ENCODE measurements around the gene SZT2.
"Not testable (repeated sequence)": the region's sequence is repeated elsewhere in the genome, so short reads cannot be mapped to it uniquely, and the experiment has no call there.

Gene SZT2

DNA sequence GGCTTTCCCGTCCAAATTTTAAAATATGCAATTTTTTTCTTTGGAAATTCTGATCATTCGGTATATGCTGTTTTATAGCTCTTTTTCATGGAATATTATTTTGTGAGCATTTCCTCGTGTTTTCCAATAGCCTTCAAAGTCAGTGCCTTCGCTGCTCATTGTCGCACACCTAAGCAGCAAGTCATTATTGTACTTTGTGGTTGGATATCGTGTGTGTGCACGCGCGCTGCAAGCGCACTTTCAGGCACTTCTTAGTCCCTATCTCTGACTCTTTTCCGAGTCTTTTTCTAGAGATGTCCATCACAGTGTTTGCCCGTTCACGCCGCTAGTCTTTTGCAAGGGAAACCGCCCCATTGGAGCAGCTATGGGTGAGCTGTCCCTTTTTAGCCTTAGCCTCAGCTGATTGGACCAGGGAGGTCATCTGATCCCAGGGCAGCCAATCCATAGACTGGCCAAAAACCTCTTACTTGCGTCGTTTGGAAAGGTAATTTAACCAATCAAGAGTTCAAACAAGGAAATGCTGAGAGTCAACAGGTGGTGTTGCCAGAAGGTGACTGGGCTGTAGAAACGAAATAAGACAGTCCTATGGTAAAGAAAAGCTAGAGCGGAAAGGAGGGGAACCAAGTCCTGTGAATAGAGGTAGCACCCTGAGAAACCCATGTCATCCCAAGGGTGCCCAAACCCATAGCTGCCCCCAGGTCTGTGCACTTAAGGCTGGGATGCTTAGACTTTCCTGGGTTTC is 64.7 kb downstream of the SZT2 start:
- peak in 1 of 3 experiments; percentile 26 for DNase-seq (ENCODE audit: low read depth in 3 of 3)

DNA sequence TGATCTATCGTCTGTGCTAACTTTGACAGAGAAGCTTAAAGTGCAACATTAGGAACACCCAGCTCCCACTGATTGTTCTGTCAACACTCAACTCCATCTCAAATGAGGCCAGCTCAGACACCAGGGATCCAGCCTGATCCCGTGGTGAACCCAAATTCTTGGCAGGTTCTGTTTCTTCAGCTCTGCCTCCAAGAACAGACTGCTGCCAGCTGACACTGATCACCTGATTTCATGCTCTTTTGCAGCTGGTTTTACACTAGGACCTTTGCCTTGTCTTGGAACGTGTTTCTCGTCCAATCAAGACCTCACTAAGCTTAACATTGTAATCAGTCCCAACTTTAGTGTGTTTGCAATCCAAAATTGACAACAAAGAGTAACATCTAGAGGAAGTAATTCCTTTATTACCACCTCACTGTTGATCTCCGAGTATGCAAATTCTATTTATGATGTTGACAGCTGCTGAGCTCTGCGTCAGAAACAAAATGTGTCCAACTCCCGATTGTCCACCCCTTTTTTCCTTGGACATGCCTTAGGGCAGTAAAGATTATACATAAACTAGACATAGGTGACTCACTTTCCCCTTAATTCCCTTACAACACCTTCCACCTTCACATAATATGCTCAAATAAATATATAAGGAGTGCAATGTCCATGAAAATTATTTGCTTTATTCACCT is 65.7 kb downstream of the SZT2 start:
- DNase-seq (ENCODE audit: low read depth in 3 of 3) = no peak

DNA sequence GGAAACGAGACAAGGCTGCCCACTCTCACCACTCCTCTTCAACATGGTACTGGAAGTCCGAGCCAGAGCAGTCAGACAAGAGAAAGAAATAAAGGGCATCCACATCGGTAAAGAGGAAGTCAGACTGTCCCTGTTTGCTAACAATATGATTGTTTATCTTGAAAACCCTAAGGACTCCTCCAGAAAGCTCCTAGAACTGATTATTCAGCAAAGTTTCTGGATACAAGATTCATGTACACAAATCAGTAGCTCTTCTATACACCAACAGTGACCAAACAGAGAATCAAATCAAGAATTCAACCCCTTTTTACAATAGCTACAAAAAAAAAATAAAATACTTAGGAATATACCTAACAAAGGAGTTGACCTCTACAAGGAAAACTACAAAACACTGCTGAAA is 68.7 kb downstream of the SZT2 start:
- DNase-seq (ENCODE audit: low read depth in 3 of 3) = not testable (repeated sequence)

DNA sequence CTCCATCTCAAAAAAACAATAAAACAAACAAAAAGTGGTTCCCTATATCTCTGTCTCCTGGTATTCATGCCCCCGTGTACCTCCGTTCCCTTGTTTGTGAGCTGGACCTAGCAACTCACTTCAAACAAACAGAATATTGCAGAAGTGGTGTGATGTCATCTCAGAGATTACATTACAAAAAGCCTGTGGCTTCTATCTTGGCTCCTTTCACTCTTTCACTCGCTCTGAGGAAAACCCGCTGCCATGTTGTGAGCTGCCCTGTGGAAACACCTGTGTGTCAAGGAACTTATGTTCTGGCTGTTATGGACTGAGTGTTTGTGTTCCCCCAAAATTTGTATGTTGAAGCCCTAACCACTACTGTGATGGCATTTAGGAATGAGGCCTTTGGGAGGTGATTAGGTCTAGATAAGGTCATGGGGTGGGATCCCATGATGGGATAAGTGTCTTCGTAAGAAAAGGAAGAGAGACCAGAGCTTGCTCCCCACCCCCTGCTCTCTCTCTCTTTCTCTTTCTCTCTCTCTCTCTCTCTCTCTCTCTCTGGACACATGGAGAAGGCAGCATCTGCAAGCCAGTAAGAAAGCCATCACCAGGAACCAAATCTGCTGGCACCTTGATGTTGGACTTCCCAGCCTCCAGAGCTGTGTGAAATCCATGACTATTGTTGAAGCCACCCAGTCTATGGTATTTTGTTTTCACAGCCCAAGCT is 71.4 kb downstream of the SZT2 start:
- no peak for DNase-seq (ENCODE audit: low read depth in 3 of 3)

DNA sequence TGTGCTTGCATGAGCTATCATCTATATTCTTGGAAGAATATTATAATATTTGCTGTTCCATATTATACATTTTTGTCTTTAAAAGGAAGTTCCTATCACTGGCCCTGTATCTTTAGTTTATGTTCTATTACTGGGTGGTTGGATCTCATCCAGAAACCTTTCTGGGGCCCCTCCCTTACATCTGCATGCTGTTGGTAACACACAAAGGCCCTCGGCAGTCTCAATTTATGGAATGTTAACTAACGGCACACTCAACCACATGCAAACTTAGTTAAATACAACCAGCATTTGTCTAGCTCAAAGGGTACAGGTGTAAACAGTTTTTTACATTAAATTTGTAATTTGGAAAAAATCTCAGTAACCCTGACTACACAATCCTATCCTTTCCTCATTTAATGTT is 73.8 kb downstream of the SZT2 start:
- DNase-seq (ENCODE audit: low read depth in 3 of 3) = no peak

DNA sequence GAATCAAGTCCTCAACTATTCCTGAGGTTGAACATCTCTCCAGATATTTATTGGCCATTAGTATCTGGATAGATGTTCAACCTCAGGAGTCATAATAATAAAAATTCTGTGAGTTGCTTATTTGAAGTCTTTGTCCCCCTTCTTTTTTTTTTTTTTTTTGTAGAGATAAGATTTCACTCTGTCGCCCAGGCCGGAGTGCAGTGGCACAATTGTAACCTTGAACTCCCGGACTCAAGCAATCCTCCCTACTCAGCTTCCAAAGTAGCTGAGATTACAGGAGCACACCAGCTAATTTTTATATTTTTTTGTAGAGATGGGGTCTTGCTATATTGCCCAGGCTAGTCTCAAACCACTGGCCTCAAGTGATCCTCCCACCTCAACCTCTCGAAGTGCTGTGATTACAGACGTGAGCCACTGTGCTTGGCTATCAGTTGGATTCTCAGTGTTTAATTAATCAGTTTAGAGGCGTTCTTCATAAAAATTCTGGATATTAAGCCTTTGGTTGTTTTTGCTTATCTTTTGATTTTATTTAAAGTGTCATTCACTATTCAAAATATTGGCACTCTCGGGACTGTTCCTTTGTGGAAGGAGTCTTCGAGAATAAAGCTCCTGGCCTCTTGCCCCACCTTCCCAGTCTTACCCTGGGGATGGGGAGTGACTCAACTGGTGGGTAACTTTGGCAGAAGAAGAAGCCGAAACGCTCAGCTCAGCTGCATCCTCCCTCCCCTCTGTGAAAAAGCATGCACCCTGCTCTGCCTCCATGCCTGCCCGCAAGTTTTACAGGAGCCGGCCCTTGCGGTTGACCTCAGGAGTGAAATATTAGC is 75.2 kb downstream of the SZT2 start:
- no peak for DNase-seq (ENCODE audit: low read depth in 3 of 3)

DNA sequence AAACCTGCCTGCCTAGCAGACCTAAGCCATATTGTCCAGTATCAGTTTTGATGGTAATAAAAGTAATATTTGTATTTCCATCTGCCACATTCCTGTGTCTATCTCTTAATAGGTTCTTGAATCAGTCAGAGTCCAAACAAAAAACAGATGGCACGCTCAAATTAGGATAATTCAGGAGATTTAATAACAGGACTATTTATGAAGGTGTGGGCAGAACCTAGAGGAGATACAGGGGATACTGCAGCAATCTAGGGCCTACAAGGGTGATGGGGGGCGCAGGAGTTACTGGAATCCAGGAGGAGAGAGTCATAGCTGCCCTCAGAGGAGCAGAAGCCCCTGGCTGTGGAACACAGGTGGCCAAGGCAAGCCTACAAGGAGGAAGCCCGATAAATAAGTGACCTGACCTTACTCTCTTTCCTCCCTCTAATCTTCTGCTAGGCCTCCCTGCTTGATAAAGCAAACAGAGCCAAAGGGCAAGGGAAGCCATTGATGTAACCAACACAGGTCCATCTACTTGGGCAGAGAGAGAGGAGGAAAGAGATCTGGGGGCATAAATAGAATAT is 75.9 kb downstream of the SZT2 start:
- no peak for DNase-seq (ENCODE audit: low read depth in 3 of 3)

DNA sequence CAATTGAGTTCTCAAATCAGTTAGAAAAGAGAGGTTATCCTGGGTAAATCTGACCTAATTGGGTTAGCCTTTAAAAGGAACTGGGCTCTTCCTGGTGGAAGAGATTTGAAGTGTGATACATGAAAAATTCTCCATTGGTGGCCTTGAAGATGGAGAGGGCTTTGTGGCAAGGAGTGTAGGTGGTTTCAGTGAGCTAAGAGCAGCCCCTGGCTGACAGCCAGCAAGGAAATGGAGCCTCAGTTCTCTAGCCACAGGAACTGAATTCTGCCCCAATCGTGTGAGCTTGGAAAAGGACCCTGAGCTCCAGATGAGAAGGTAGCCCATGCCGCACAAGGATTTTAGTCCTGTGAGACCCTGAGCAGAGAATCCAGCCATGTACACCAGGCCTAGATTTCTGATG is 76.7 kb downstream of the SZT2 start:
- DNase-seq (ENCODE audit: low read depth in 3 of 3) = no peak

DNA sequence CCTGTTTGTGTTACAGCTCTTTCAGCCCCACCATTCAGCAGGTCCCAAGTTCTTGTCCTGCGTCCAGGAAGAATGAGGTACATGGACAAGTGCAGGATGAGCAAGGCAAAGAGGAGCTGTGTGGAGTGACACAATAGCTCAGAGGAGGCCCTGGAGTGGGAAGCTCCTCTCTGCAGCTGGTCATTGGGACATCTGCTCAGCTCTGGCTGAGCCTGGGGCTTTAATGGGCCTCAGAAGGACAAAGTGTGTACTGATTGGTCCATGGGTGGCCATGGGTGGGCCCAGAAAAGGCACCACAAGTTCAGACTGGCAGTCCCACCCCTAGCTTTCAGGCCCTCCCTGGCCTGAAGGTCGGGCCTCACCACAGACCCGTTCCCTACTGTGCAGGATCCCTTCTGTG is 78.7 kb downstream of the SZT2 start:
- DNase-seq (ENCODE audit: low read depth in 3 of 3) = no peak

DNA sequence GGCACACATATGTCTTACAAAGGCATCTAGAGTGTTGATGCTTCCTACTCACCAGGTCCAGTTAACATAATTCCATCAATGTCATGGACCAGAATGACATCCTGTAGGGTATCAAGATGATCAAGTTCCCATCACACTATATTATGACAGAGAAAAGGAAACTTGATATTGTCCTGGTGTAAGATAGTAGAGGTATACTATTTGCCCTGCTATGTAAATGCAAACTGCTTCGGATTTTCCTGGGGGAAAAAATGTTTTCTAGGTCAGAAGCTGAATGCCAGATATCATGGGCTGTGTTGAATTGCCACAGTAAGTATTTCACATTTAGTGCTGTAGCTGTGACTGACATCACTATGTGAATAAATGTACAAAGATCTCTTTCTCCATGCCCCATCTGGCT is 80.2 kb downstream of the SZT2 start:
- no peak for DNase-seq (ENCODE audit: low read depth in 3 of 3)

DNA sequence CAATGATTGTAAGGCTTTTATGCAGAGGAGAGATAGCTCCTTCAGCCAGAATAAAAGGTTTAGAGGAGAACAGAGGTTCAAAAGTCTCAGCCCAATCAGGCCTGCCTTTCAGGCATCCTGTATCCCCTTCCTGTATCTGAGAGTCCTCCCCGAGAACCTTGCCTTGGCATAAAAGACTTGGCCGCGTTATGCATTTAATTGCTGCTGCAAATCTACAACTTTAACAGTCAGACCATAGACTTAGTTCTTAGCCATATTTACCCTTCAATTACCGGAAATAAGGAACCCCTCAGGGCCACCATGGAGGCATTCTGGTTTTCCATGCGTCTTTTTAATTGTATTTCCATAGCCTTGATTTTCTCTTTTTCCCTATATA is 82.4 kb downstream of the SZT2 start:
- no peak for DNase-seq (ENCODE audit: low read depth in 3 of 3)

DNA sequence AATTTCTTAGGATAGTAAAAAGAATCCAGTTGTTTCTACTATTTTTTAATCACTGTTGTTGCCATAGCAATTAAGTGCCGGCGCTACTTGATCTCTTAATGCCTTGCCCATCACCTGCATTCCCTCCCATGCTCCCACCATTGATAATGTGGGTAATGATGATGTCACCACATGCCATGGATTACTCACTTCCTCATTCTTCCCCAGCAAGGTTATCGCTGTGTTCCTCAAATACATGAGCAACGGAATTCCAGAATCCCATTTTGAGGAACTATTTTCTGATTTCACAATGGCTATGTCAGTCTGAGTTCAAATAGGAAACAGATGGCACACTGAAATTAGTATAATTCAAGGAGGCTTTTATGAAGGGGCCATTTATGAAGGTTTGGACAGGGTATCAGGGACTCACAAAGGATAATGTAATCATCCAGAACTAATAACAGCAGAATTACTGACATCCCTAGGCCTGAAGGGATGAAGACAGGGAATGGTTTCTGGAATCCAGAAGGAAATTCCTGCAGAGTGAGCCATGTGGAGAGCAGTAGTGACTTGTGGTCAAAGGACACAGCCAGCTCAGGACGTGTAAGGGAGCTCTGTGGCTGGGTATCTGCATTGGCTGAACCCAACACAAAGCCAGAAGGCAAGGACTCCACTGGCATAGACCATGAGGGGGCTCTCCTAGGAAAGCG is 82.9 kb downstream of the SZT2 start:
- DNase-seq (ENCODE audit: low read depth in 3 of 3) = not testable (repeated sequence)

DNA sequence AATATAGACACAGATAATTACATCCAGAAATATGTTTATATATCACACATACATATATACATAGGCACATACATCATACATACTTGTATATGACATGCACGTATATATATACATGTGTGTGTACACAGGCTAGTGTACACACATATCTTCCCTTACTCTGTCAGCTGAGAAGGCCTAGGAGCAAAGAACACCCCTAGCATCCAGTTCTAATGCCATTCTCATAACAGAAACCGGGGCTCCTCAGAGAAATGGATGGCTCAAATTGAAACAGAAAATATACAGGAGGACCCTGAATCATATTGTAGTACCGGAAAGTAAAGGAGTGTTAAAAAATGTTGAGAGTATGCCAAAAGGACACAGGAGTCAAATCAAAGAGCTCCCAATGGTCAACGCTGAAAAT is 83.8 kb downstream of the SZT2 start:
- no peak for DNase-seq (ENCODE audit: low read depth in 3 of 3)

DNA sequence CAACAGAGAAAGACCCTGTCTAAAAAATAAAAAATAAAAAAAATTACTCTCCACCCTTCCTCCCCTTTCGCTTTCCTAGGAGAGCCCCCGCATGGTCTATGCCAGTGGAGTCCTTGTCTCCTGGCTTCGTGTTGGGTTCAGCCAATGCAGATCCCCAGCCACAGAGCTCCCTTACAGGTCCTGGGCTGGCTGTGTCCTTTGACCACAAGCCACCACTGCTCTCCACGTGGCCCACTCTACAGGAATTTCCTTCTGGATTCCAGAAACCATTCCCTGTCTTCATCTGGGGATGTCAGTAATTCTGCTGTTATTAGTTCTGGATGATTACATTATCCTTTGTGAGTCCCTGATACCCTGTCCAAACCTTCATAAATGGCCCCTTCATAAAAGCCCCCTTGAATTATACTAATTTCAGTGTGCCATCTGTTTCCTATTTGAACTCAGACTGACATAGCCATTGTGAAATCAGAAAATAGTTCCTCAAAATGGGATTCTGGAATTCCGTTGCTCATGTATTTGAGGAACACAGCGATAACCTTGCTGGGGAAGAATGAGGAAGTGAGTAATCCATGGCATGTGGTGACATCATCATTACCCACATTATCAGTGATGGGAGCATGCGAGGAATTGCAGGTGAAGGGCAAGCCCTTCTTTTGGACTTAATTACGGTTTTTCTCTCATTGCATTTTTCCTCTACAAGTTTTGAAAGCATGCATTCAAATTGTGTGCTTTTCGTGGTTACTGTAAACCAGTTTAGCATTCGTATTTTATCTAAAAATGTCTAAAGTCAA is 86.1 kb downstream of the SZT2 start:
- not testable (repeated sequence) for DNase-seq (ENCODE audit: low read depth in 3 of 3)

DNA sequence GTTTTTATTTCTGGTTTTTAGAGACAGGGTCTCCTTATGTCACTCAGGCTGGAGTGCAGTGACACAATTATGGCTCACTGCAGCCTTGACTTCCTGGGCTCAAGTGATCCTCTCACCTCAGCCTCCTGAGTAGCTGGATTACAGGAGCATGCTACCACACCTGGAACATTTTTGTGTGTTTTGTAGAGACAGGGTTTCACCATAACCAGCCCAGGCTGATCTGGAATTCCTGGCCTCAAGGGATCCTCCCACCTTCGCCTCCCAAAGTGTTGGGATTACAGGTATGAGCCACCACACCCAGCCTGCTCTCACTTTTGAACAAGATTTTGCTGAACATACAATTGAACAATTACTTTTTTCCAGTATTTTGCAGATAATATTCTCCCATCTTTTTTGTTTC is 88.0 kb downstream of the SZT2 start:
- no peak for DNase-seq (ENCODE audit: low read depth in 3 of 3)

DNA sequence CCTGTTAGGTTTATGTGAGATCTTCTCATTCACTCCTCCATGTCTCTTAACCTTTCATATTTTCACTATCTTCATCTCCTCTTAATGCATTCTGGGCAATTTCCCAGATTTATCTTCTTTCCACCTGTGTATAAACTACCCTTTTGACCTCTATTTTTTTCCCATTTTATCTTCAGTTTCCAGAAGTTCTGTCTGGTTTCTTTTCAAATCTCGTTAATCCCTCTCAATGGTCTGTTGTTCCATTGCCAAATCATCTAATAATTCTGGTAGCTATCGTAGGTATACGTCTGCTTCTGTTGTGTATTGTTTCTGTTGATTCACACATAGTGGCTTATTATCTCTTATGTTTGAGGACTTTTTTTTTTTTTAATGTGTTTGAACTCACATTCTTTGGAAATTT is 89.7 kb downstream of the SZT2 start:
- DNase-seq (ENCODE audit: low read depth in 3 of 3) = no peak

DNA sequence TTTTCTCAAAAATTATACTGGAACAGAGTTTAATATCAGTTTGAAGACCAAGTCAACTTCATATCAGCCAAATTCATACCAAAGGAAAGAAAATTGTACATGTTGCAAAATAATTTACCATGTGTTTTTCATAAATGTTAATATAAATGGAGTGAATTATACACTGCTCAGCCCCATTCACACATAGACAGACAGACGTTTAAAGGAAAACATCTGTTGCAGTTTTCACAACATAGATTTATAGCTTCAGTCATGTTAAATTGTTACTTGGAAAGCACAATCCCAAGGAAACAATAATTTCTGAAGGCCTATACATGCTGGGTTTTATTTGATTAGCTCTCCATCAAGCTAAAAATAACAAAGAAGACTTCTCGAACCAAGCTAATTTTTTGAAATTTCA is 91.8 kb downstream of the SZT2 start:
- no peak for DNase-seq (ENCODE audit: low read depth in 3 of 3)

DNA sequence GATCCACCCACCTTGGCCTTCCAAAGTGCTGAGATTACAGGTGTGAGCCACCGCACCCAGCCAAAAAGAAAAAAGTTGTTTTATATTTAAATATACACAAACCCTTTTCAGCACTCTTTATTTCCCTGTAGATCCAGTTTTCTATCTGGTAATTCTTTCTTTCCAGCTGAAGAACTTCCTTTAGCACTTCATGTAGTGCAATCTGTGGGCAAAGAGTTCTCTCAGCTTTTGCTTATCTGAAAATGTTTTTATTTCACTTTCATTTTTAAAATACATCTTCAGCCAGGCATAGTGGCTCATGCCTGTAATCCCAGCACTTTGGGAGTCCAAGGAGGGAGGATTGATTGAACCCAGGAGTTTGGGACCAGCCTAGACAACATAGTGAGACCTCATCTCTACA is 92.5 kb downstream of the SZT2 start:
- DNase-seq (ENCODE audit: low read depth in 3 of 3) = no peak

DNA sequence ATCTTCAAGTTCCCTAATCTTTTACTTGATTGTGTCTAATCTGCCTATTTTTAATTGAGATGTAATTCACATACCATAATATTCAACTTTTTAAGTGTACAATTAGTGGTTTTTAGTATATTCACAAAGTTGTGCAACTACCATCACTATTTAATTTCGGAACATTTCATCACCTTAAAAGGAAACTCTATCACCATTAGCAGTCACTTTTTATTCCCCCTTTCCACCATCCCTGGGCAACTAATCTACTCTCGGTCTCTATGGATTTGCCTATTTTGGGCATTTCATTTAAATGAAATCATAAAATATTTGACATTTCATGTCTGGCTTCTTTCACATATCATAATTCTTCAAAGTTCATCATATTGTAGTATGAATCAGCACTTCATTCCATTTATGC is 94.7 kb downstream of the SZT2 start:
- no peak for DNase-seq (ENCODE audit: low read depth in 3 of 3)

DNA sequence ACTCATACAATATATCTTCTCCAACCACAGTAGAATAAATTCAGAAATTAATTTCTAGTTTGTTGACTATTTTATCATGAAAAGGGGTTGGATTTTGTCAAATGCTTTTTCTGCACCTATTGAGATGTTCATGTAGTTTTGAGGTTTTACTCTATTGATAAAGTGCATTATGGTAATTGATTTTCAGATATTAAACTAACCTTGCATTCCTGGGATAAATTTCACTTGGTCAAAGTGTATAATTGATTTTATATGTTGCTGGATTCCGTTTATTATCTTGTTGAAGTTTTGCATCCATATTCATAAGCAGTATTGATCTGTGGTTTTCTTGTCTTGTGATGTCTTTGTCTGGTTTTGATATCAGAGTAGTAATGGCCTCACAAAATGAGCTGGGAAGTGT is 98.5 kb downstream of the SZT2 start:
- no peak for DNase-seq (ENCODE audit: low read depth in 3 of 3)
